ENCODE results near the gene ICA1L.
A peak's percentile ranks its signal among the peaks of the same experiment; 100 is the strongest.

Gene ICA1L

DNA sequence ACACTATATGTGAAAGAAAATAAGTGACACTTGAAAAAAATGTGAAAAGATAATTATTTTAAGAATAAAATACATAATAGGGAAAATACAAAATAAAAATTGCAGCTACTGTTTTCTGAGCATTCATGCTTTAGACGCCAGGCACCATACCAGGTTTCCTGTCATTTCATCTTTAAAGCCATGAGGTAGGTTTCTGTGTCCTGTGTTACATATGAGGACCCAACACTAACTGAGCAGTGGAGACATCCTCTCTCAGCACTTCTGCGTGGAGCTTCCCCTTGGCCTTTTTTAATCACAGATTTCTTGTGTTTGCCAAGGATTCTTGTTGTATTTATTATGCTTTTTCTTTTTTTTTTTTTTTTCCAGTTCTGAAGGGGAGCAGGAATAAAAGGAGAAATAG, 119.5 kb downstream of the ICA1L start:
- no peaks in the 10 kb centered on the region for H3F3A ChIP-seq (ENCODE audit: insufficient read depth, low read length)

DNA sequence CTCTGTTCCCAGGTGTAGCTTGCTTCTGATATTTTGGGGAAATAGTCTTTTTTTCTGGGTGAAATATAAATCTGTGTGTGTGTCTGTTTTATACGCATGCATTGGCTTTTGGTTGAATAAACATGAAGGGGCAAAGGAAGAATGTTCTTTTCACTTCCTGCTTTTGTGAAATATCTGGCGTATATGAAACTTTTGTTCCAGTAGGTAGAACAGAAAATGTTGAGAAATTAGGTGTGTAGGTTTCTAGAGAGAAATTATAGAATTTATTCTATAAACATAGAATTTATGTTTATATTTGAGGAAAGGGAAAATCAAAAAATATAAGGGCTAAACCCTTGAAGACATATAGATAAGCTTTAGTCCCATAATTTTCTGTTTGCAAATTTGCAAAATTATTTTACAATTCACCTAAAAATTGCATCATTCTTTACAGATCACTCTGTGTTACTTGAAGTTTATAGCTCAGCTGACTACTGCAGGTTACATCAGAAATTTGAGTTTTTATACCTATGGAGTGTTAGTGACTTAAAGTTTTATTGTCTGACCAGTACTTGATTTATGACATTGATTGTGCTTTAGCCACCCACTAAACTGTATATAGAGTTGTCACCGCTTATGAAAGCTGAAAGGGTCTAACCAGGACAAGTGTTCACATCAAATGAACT, 120.7 kb downstream of the ICA1L start:
- Histone ChIP-seq H3K9me3 (ENCODE audit: low read length) (no peaks in the 10 kb centered on the region), H3F3A (ENCODE audit: insufficient read depth, low read length) (no peaks in the 10 kb centered on the region), H3K4me2 (ENCODE audit: low read length) (no peak overlapping the region), H3K27me3 (ENCODE audit: insufficient read depth, low read length) (no peaks in the 10 kb centered on the region), H3K36me3 (ENCODE audit: insufficient read depth, low read length) (no peaks in the 10 kb centered on the region), H3K9ac (ENCODE audit: low read length) (no peak overlapping the region), H3K9me2 (ENCODE audit: low read depth, low read length) (no peaks in the 10 kb centered on the region), H3K4me3 (ENCODE audit: low read depth, low read length, poor library complexity, severe bottlenecking) (no peak overlapping the region), H3K79me2 (ENCODE audit: insufficient read depth, low read length) (no peaks in the 10 kb centered on the region), H3K4me1 (ENCODE audit: insufficient read depth, low read length, severe bottlenecking) (peaks cover 14% of the 10 kb centered on the region), H2AFZ (ENCODE audit: low read length) (no peak overlapping the region), H4K20me1 (ENCODE audit: insufficient read depth, low read length) (no peaks in the 10 kb centered on the region), H3K27ac (ENCODE audit: low read depth, low read length, poor library complexity, severe bottlenecking) (peak overlapping the region; percentile 35)
- TF ChIP-seq, protein P1, sequence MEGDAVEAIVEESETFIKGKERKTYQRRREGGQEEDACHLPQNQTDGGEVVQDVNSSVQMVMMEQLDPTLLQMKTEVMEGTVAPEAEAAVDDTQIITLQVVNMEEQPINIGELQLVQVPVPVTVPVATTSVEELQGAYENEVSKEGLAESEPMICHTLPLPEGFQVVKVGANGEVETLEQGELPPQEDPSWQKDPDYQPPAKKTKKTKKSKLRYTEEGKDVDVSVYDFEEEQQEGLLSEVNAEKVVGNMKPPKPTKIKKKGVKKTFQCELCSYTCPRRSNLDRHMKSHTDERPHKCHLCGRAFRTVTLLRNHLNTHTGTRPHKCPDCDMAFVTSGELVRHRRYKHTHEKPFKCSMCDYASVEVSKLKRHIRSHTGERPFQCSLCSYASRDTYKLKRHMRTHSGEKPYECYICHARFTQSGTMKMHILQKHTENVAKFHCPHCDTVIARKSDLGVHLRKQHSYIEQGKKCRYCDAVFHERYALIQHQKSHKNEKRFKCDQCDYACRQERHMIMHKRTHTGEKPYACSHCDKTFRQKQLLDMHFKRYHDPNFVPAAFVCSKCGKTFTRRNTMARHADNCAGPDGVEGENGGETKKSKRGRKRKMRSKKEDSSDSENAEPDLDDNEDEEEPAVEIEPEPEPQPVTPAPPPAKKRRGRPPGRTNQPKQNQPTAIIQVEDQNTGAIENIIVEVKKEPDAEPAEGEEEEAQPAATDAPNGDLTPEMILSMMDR (IDR thresholded peaks at IDR 0.05; ENCODE audit: low read length): no peak
- no peak for TF ChIP-seq EZH2 (IDR thresholded peaks at IDR 0.05; ENCODE audit: borderline replicate concordance, low read length)

More for the DNA sequence above, 119.5 kb downstream of the ICA1L start:
- peaks cover 14% of the 10 kb centered on the region for H3K4me1 ChIP-seq (ENCODE audit: insufficient read depth, low read length, severe bottlenecking)
- H3K4me2 ChIP-seq (ENCODE audit: low read length): no peak overlapping the region
- TF ChIP-seq EZH2 (IDR thresholded peaks at IDR 0.05; ENCODE audit: borderline replicate concordance, low read length): no peak
- TF ChIP-seq, protein P1 (IDR thresholded peaks at IDR 0.05; ENCODE audit: low read length): no peak
- peaks cover 8% of the 10 kb centered on the region for H3K36me3 ChIP-seq (ENCODE audit: insufficient read depth, low read length)
- H3K9ac ChIP-seq (ENCODE audit: low read length): no peak overlapping the region
- H3K9me3 ChIP-seq (ENCODE audit: low read length): no peaks in the 10 kb centered on the region
- no peaks in the 10 kb centered on the region for H3K27me3 ChIP-seq (ENCODE audit: insufficient read depth, low read length)
- H3K79me2 ChIP-seq (ENCODE audit: insufficient read depth, low read length): no peaks in the 10 kb centered on the region
- H3K27ac ChIP-seq (ENCODE audit: low read depth, low read length, poor library complexity, severe bottlenecking): no peak overlapping the region
- no peaks in the 10 kb centered on the region for H3K9me2 ChIP-seq (ENCODE audit: low read depth, low read length)
- H3K4me3 ChIP-seq (ENCODE audit: low read depth, low read length, poor library complexity, severe bottlenecking): no peak overlapping the region
- no peaks in the 10 kb centered on the region for H4K20me1 ChIP-seq (ENCODE audit: insufficient read depth, low read length)
- no peak overlapping the region for H2AFZ ChIP-seq (ENCODE audit: low read length)

DNA sequence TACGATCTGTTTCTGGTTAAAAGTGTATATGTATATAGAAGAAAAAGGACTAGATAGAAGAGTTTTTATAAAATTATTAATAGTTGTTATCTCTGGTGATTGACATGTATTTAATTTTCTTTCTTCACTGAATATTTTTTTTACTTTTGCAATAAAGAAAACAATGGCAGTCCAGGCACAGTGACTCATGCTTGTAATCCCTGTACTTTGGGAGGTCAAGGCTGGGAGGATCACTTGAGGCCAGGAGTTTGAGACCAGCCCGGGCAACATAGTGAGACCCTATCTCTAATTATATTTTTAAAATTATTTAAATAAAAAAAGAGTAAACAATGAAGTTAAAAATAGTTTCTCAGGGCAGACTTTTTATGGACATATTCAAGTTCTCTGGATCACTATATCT, 122.1 kb downstream of the ICA1L start:
- Histone ChIP-seq H3K9ac (ENCODE audit: low read length) (no peak overlapping the region), H3K9me2 (ENCODE audit: low read depth, low read length) (no peaks in the 10 kb centered on the region)
- no peak for TF ChIP-seq EZH2 (IDR thresholded peaks at IDR 0.05; ENCODE audit: borderline replicate concordance, low read length)
- TF ChIP-seq, protein P1 (IDR thresholded peaks at IDR 0.05; ENCODE audit: low read length): no peak

More for the DNA sequence above, 122.1 kb downstream of the ICA1L start:
- Histone ChIP-seq H3K27me3 (ENCODE audit: insufficient read depth, low read length) (no peaks in the 10 kb centered on the region), H3K4me1 (ENCODE audit: insufficient read depth, low read length, severe bottlenecking) (peaks cover 14% of the 10 kb centered on the region), H3K4me3 (ENCODE audit: low read depth, low read length, poor library complexity, severe bottlenecking) (no peak overlapping the region), H3K4me2 (ENCODE audit: low read length) (no peak overlapping the region), H3K9me3 (ENCODE audit: low read length) (peaks cover under 1% of the 10 kb centered on the region; the same call in 1 of the 2 replicates), H3K36me3 (ENCODE audit: insufficient read depth, low read length) (no peaks in the 10 kb centered on the region), H3K79me2 (ENCODE audit: insufficient read depth, low read length) (no peaks in the 10 kb centered on the region), H3F3A (ENCODE audit: insufficient read depth, low read length) (no peaks in the 10 kb centered on the region), H2AFZ (ENCODE audit: low read length) (no peak overlapping the region), H3K27ac (ENCODE audit: low read depth, low read length, poor library complexity, severe bottlenecking) (no peak overlapping the region), H4K20me1 (ENCODE audit: insufficient read depth, low read length) (no peaks in the 10 kb centered on the region)
